MM.1S (cell line): ENCODE data around the gene GSE1.

Source experiments
- DNase-seq: peaks from one replicate; pipeline ENCODE4 v3.0.0-alpha.2; 2015
- H2AFZ ChIP-seq: fragments of 300-600 bp; sonication (generic); 2 replicates; pipeline ENCODE4 v1.6.0; 2016; ENCODE audit warnings: antibody characterized with exemption, low read length
- H3F3A ChIP-seq: fragments of 300-600 bp; sonication (generic); 2 replicates; pipeline ENCODE4 v1.6.1; 2016; ENCODE audit warnings: mild to moderate bottlenecking, antibody characterized with exemption, low read length, moderate library complexity, mixed read lengths; ENCODE audit not compliant: insufficient read depth
- H3K27ac ChIP-seq: fragments of 300-600 bp; sonication (generic); 2 replicates; pipeline ENCODE4 v1.5.1; 2016; ENCODE audit warnings: mild to moderate bottlenecking, low read length
- H3K27me3 ChIP-seq: fragments of 300-600 bp; sonication (generic); replicated peaks from 2 replicates; pipeline ENCODE4 v1.6.0; 2016; ENCODE audit warnings: low read length; ENCODE audit not compliant: insufficient read depth
- H3K36me3 ChIP-seq: fragments of 300-600 bp; sonication (generic); replicated peaks from 2 replicates; pipeline ENCODE4 v1.6.1; 2016; ENCODE audit warnings: mild to moderate bottlenecking, low read length, mixed read lengths; ENCODE audit not compliant: insufficient read depth
- H3K4me1 ChIP-seq: fragments of 300-600 bp; sonication (generic); 2 replicates; pipeline ENCODE4 v1.6.1; 2016; ENCODE audit warnings: low read length, mixed read lengths
- H3K4me2 ChIP-seq: fragments of 300-600 bp; sonication (generic); 2 replicates; pipeline ENCODE4 v1.6.0; 2016; ENCODE audit warnings: low read depth, low read length
- H3K4me3 ChIP-seq: fragments of 300-600 bp; sonication (generic); 2 replicates; pipeline ENCODE4 v1.5.1; 2016; ENCODE audit warnings: low read length, mixed read lengths
- H3K79me2 ChIP-seq: fragments of 300-600 bp; sonication (generic); 2 replicates; pipeline ENCODE4 v1.6.1; 2016; ENCODE audit warnings: mixed run types, low read length, mixed read lengths
- H3K9ac ChIP-seq: fragments of 300-600 bp; sonication (generic); 2 replicates; pipeline ENCODE4 v1.6.1; 2016; ENCODE audit warnings: low read length, mixed read lengths
- H3K9me2 ChIP-seq: fragments of 300-600 bp; sonication (generic); replicated peaks from 2 replicates; pipeline ENCODE4 v1.6.1; 2016; ENCODE audit warnings: mild to moderate bottlenecking, low read length, mixed read lengths; ENCODE audit not compliant: insufficient read depth
- H3K9me3 ChIP-seq: fragments of 300-600 bp; sonication (generic); replicated peaks from 2 replicates; pipeline ENCODE4 v1.6.1; 2016; ENCODE audit warnings: mild to moderate bottlenecking, low read length, mixed read lengths; ENCODE audit not compliant: insufficient read depth
- H4K20me1 ChIP-seq: fragments of 300-600 bp; sonication (generic); 2 replicates; pipeline ENCODE4 v1.6.1; 2016; ENCODE audit warnings: mild to moderate bottlenecking, low read length, moderate library complexity, mixed read lengths; ENCODE audit not compliant: insufficient read depth
- EZH2 ChIP-seq: fragments of 300-600 bp; sonication (generic); optimal IDR thresholded peaks from 2 replicates; pipeline ENCODE3; 2017; ENCODE audit warnings: low read depth, mild to moderate bottlenecking, antibody characterized with exemption, low read length, mixed read lengths
- EZH2phosphoT487 ChIP-seq: fragments of 300-600 bp; sonication (generic); IDR thresholded peaks from 2 replicates; pipeline ENCODE4 v1.6.1; 2018; ENCODE audit warnings: antibody characterized with exemption, low read length
- TF ChIP-seq, protein P1 (sequence below): fragments of 300-600 bp; sonication (generic); IDR thresholded peaks from 2 replicates; pipeline ENCODE4 v1.5.1; 2016; ENCODE audit warnings: antibody characterized with exemption, low read length, mixed read lengths

Gene GSE1

DNA sequence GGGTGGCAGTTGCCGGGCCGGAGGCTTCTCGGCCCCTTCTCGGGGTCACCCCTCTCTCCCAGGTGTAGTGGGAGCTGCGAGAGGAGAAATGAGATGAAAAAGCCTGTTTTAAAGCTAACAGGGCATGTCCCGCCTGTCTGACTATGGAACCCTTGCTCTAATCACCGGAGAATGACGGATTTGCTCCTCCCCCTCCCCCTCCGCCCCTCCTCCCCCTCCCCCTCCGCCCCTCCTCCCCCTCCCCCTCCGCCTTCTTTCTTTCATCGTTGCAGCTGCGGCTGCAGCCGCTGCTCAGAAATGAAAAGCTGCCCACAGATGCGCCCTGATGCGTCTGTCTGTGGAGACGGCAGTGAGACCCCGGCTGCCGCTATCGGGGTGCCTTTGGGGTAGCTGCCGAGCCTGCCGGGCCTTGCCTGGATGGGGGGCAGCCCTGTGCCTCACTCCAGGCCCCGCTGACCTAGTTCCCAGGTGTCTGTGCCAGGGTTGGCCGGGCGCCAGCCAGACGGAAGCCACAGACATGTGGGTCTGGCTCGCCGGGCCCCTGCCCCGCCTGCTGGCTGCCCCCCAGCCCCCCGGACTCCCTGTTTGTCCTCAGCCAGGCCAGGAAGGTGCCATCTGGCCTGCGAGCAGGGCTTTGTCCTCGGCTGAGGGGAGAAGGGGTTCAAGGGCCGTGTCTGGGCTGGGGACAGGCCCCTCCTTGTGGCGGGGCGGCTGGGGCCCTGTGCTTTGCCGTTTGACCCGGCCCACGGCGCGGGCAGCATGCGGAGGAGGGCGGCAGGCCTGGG, 37.9 kb downstream of the GSE1 start:
- Histone ChIP-seq H3K9me2 (no peaks in the 10 kb centered on the region), H3K4me2 (no peak overlapping the region), H3K9ac (no peak overlapping the region), H3F3A (no peaks in the 10 kb centered on the region), H3K4me3 (no peak overlapping the region), H3K27ac (no peak overlapping the region), H3K4me1 (no peaks in the 10 kb centered on the region), H3K27me3 (no peaks in the 10 kb centered on the region), H4K20me1 (no peaks in the 10 kb centered on the region), H2AFZ (no peak overlapping the region), H3K36me3 (no peaks in the 10 kb centered on the region), H3K79me2 (no peaks in the 10 kb centered on the region), H3K9me3 (no peaks in the 10 kb centered on the region)
- no peak for DNase-seq
- no peak for TF ChIP-seq EZH2
- no peak for TF ChIP-seq EZH2phosphoT487
- TF ChIP-seq, protein P1, sequence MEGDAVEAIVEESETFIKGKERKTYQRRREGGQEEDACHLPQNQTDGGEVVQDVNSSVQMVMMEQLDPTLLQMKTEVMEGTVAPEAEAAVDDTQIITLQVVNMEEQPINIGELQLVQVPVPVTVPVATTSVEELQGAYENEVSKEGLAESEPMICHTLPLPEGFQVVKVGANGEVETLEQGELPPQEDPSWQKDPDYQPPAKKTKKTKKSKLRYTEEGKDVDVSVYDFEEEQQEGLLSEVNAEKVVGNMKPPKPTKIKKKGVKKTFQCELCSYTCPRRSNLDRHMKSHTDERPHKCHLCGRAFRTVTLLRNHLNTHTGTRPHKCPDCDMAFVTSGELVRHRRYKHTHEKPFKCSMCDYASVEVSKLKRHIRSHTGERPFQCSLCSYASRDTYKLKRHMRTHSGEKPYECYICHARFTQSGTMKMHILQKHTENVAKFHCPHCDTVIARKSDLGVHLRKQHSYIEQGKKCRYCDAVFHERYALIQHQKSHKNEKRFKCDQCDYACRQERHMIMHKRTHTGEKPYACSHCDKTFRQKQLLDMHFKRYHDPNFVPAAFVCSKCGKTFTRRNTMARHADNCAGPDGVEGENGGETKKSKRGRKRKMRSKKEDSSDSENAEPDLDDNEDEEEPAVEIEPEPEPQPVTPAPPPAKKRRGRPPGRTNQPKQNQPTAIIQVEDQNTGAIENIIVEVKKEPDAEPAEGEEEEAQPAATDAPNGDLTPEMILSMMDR, result no peak

DNA sequence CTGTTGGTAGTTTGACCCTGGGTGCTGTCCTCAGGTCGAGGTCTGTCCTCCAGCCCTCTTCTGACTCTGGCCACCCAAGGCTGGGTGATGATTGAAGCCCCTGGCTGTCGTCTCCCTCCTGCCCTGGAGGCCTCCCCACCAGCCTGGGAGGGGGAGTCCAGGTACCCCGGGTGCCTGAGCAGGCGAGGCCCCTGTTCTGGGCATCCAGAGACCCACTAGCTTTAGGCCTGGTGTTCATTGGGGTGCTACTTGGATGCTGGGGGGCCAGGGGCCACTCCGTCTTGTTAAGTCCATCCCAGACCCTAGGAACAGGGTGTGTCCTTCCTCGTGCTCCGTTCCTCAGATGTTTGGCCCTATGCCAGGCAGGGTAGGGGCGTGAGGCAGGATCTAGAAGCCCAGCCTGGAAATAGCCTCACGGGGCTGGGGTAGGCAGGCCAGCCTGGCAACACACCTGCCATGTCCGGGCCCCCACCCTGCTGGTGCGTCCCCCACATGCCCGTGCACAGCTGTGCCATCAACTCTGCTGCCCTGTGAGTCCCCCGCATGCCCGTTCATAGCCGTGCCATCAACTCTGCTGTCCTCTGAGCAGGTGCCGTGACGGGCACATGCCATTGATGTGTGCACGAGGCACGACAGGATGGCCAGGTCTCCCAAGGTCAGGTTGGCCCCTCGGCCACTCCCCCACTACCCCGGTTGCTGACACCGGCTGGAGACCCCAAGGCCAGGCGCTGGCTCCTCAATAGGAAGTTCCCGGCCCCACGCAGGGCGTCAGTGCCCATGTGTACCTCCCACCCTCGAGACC, 38.7 kb downstream of the GSE1 start:
- H3K4me2 ChIP-seq, result no peak overlapping the region
- no peaks in the 10 kb centered on the region for H4K20me1 ChIP-seq
- H2AFZ ChIP-seq, result no peak overlapping the region
- H3F3A ChIP-seq, result no peaks in the 10 kb centered on the region
- no peak overlapping the region for H3K27ac ChIP-seq
- no peak overlapping the region for H3K4me3 ChIP-seq
- no peak overlapping the region for H3K9ac ChIP-seq
- H3K79me2 ChIP-seq, result no peaks in the 10 kb centered on the region
- TF ChIP-seq, protein P1, result no peak
- TF ChIP-seq EZH2 (no peak), EZH2phosphoT487 (no peak)
- no peaks in the 10 kb centered on the region for H3K9me2 ChIP-seq
- H3K4me1 ChIP-seq, result no peaks in the 10 kb centered on the region
- no peaks in the 10 kb centered on the region for H3K36me3 ChIP-seq
- no peak for DNase-seq
- no peaks in the 10 kb centered on the region for H3K27me3 ChIP-seq
- no peaks in the 10 kb centered on the region for H3K9me3 ChIP-seq

DNA sequence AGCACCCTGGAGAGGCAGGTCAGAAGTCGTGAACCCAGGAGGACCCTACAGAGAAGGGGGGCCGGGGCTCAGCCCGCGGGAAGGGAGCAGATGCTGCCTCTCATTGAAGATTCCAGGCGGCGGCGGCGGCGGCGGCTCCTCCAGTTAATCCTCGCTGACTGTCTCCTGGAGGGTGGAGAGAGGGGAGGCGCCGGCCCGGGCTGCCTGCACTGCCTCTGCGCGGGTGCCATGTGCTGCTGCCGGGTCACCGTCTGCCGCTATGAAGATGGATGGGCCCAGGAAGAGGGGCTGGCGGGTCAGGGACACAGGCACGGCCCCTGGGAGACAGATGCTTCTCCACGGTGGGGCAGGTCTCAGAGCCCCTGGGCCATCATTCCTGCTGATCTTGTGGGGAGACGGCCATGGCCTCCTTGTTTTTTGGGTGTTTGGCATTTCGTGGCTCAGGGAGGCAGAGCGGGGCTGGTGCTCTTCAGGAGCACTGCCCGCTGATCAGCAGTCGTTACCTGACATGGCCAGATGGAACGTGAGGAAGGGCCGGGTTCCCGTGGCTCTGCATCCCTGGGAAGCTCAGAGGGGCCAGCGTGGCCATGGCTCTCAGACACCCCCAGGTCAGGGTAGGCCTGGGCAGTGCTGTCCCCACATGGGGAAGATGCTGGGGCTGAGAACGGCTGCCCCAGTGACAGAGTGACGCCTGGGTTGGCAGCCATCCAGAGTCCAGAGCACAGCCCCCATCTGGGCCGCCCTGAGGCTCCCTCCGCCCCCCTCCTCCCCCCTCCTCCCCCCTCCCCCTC, 39.5 kb downstream of the GSE1 start:
- Histone ChIP-seq H3K4me3 (no peak overlapping the region), H3K9ac (no peak overlapping the region), H3K27me3 (no peaks in the 10 kb centered on the region), H3K27ac (no peak overlapping the region), H3F3A (no peaks in the 10 kb centered on the region), H3K79me2 (no peaks in the 10 kb centered on the region), H3K4me2 (no peak overlapping the region), H3K36me3 (no peaks in the 10 kb centered on the region), H3K9me3 (no peaks in the 10 kb centered on the region), H3K9me2 (no peaks in the 10 kb centered on the region), H4K20me1 (no peaks in the 10 kb centered on the region), H3K4me1 (no peaks in the 10 kb centered on the region), H2AFZ (no peak overlapping the region)
- TF ChIP-seq, protein P1, result no peak
- DNase-seq, result no peak
